ENCODE data around the gene MAD1L1.

DNA sequence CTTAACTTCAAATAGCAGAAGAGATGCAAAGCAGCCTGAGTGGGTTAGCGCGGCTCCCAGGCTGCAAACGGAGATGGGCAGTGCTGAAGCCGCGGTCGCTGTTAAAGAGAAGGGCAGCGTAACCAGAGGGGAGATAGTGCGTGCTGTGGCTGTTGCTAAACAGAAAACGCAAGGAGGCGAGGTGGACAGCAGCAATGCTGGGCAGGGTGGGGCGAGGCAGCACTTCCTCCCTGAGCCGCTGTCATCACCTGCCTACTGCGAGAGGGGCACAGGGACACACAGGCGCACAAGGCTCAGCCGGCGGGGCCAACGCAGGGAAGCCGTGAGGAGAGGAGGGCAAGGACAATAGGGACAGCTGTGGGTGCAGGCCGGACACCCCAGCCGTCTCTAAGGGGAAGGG lies 137.3 kb downstream of the MAD1L1 start:
- TF ChIP-seq, protein P1, sequence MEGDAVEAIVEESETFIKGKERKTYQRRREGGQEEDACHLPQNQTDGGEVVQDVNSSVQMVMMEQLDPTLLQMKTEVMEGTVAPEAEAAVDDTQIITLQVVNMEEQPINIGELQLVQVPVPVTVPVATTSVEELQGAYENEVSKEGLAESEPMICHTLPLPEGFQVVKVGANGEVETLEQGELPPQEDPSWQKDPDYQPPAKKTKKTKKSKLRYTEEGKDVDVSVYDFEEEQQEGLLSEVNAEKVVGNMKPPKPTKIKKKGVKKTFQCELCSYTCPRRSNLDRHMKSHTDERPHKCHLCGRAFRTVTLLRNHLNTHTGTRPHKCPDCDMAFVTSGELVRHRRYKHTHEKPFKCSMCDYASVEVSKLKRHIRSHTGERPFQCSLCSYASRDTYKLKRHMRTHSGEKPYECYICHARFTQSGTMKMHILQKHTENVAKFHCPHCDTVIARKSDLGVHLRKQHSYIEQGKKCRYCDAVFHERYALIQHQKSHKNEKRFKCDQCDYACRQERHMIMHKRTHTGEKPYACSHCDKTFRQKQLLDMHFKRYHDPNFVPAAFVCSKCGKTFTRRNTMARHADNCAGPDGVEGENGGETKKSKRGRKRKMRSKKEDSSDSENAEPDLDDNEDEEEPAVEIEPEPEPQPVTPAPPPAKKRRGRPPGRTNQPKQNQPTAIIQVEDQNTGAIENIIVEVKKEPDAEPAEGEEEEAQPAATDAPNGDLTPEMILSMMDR (conservative IDR thresholded peaks at IDR 0.05 in 1 of 2, IDR thresholded peaks at IDR 0.05 in 1 of 2; ENCODE audit: low read depth in 1 of 2, low read length in 2 of 2) = no peak
- no peak for TF ChIP-seq EZH2 (IDR thresholded peaks at IDR 0.05; ENCODE audit: low read length, missing control alignments)

Measured in fibroblast of lung (primary cell).